ENCODE data around the gene RAB33B.
"Not testable (repeated sequence)": the region's sequence is repeated elsewhere in the genome, so short reads cannot be mapped to it uniquely, and the experiment has no call there.

Gene RAB33B

DNA sequence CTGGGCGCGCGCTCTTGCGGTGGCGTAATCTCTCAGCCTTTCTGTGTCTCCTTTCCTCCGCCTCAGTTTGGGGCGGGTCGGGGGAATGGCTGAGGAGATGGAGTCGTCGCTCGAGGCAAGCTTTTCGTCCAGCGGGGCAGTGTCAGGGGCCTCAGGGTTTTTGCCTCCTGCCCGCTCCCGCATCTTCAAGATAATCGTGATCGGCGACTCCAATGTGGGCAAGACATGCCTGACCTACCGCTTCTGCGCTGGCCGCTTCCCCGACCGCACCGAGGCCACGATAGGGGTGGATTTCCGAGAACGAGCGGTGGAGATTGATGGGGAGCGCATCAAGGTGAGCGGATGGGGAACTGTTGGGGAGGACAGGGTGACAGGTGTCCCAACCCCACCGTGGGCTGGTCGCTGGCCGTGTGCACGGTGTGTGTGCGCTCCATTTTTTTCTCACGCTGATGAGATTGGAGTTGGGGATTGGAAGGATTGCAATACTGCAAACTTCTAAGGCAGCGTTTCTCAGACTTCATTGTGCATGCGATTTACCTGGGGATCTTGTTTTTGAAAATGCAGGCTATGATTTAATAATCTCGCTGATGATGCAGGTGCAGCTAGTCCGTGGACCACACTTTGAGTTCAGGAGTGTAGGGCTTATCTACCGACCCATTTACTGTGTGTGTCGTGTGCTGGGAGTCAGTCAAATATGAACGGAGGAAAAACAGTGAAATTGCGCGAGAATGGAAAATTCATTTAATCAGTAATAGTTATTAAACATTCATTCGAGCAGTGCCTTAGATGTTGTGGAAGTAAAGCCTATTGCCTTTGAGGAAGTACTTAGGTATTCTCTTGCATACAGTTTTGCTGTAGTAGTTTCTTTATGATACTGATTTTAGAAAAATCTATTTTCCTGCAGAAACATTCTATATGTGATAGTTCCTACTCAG is at the start of gene RAB33B:
Gene RAB33B, plus strand, starts transcription at position 11 of the 935 bp plus-strand sequence. Its CDS starts 75 bp downstream, at position 86.
- no peak for DNase-seq (ENCODE audit: low read depth)

GRCh38 chr4:139410312-139410711 is 43.6 kb upstream of the RAB33B start:
- DNase-seq (ENCODE audit: low read depth), result no peak

DNA sequence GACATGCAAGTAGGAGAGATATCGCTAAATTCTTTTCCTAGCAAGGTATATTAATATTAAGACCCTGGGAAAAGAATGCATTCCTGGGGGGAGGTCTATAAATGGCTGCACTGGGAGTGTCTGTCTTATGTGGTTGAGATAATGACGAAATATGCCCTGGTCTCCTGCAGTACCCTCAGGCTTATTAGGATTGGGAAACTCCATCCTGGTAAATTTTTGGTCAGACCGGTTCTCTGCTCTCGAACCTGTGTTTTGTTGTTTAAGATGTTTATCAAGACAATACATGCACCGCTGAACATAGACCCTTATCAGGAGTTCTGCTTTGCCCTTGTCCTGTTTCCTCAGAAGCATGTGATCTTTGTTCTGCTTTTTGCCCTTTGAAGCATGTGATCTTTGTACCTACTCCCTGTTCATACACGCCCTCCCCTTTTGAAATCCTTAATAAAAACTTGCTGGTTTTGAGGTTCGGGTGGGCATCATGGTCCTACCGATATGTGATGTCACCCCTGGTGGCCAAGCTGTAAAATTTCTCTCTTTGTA is 39.2 kb upstream of the RAB33B start:
- DNase-seq (ENCODE audit: low read depth), result not testable (repeated sequence)

DNA sequence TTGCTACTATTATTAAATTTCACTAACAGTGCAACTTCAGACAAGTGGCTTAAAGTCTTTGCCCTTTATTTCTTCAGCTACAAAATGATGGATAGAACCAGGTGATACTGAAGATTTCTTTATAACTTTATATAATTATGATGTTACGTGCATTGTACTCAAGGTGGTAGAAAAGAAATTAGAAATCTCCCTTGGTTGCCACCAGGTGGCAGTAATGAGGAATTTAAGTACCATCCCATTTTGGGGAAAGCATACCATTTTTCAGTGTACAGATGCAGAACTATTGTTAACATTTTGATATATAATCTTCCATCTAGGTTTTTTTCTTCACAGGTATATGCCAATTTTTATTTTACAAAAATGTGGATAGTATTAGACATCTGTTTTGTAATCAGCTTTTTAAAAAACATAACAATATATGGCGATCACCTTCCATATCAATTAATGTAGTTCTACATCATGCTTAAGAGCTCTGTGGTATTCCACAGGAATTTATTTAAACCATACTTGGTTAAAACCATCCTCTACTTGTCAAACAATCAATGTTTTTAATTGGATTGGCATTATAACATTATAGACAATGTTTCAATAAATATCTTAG is 37.7 kb upstream of the RAB33B start:
- DNase-seq (ENCODE audit: low read depth), result no peak

- DNase-seq (ENCODE audit: low read depth), result no peak
Observed at GRCh38 chr4:139419388-139419914, 34.5 kb upstream of the RAB33B start.

- no peak for DNase-seq (ENCODE audit: low read depth)
Observed at GRCh38 chr4:139420652-139421051, 33.3 kb upstream of the RAB33B start.

- DNase-seq (ENCODE audit: low read depth), result no peak
Observed at GRCh38 chr4:139436122-139436521, 17.8 kb upstream of the RAB33B start.

DNA sequence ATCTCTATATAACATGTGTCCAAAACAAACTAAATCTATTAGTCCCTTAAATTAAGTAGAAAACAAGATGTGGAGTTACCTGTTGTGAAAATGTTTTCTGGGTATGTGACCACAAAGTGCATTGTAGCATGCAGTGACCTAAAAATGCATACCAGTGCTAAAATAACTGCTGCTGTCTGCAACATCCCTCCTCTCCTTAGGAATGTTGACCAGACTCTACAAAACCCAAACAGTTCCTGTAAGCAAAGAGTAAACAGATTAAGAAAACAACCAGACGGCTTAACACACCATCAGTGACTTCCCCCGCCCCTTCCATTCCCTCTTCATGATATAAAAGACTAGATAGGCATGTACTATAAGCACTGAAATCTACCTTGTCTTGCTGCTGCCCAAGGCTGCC is 15.8 kb upstream of the RAB33B start:
- no peak for DNase-seq (ENCODE audit: low read depth)

GRCh38 chr4:139441029-139441428 is 12.9 kb upstream of the RAB33B start:
- DNase-seq (ENCODE audit: low read depth), result no peak

DNA sequence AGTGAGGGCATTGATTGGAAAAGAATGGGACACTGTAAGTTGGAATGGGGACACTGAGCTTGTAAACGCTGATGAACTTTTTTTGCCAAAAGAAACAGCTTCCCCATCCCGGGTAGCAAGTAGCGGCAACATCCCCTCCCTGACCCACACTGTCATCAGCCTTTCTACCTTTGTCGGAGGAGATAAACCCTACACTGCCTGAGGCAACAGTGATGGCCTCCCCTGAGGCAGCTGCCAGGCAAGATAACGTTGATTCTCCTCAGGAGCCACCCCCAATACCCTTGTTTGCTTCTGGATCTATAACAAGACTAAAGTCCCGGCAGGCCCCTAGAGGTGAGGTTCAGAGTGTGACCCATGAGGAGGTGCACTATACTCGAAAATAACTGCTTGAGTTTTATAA is 10.3 kb upstream of the RAB33B start:
- DNase-seq (ENCODE audit: low read depth), result no peak

GRCh38 chr4:139444881-139445280 is 9.0 kb upstream of the RAB33B start:
- DNase-seq (ENCODE audit: low read depth), result not testable (repeated sequence)

DNA sequence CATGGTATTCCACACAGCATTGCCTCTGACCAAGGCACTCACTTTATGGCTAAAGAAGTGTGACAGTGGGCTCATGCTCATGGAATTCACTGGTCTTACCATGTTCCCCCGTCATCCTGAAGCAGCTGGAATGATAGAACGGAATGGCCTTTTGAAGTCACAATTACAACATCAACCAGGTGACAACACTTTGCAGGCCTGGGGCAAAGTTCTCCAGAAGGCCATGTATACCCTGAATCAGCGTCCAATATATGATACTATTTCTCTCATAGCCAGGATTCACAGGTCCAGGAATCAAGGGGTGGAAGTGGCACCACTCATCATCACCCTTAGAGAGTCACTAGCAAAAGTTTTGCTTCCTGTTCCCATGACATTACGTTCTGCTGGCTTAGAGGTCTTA is 6.8 kb upstream of the RAB33B start:
- DNase-seq (ENCODE audit: low read depth), result not testable (repeated sequence)

DNA sequence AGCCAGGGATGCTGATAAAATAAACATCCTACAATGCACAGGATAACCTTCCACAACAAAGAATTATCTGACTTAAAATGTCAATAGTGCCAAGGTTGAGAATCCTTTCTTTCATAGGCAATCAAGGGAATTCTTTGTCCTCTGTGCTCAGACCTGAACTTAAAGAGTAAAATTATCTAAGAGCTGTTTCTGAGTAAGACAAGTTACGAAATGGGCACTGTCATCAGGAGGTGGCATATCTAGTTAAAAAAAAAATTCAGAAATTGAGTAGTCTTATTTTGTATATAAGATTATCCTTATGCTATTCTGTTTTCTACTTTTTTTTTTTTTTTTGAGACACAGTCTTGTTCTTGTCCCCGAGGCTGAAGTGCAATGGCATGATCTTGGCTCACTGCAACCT is 3.3 kb upstream of the RAB33B start:
- DNase-seq (ENCODE audit: low read depth), result no peak

GRCh38 chr4:139451997-139452396 is 1.9 kb upstream of the RAB33B start:
- no peak for DNase-seq (ENCODE audit: low read depth)

DNA sequence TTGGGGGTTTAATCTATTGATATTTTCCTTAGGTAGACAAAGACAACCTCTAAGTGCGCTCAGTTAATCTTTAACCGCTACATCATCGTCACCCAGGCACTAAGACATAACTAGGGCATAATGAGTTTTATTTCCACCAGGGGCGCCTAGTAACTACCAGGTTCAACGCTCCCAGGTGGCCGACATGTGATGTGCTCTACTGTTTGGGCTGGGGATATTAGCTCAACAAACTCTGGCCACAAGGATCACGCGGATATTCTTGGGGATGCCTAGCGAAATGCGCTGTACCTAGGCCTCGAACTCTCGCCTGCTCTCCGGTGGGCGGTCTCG is 915 bp upstream of the RAB33B start:
- DNase-seq (ENCODE audit: low read depth), result peak; percentile 49

GRCh38 chr4:139453371-139454110 is 380 bp upstream of the RAB33B start:
- DNase-seq (ENCODE audit: low read depth), result peak; percentile 94

DNA sequence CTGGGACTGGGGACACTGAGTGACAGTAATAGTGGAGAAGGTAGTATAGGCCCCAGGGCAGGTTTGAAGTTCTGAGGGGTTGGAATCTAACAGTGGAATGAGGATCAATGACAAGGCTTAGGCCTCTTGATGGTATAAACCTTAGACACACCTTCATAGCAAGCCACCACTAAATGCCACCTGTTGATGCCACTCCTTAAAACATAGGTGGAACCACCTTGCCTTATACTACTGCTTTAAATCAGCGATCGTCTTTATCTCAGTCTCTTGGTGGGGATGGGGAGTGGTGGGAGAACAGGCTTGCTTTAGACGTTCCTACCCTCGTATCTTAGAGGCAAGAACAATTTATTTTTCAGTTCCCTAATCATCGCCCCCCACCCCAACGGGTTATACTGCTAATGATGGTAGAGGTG is 1.2 kb downstream of the RAB33B start:
- DNase-seq (ENCODE audit: low read depth), result no peak

DNA sequence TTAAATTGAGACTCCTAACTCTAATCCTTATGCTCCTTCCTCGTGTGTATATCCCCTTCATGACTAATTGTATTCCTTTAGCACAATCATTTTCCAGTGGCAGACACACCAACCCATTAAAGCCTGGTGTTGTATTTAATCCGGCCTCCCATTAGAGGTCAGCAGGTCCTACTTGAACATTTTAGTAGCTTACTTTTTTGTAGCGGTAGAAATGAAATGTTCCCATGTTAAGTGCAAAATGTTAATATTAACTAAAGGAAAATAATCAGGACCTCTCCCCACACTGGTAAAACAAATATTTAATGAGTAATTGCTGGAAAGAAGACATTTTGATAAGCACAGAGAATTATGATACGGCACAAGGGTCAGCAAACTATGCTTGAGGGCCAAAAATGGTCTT is 3.4 kb downstream of the RAB33B start:
- no peak for DNase-seq (ENCODE audit: low read depth)

- DNase-seq (ENCODE audit: low read depth), result no peak
Observed at GRCh38 chr4:139458543-139458942, 4.6 kb downstream of the RAB33B start.

- no peak for DNase-seq (ENCODE audit: low read depth)
Observed at GRCh38 chr4:139458999-139459398, 5.1 kb downstream of the RAB33B start.

- DNase-seq (ENCODE audit: low read depth), result no peak
Observed at GRCh38 chr4:139460565-139460964, 6.6 kb downstream of the RAB33B start.

GRCh38 chr4:139461022-139461628 is 7.2 kb downstream of the RAB33B start:
- no peak for DNase-seq (ENCODE audit: low read depth)
